Measurements from ENCODE around the gene CCDC88B. TPM values are rescaled to one million over a fixed set of nuclear protein-coding genes. Genes with fewer than 3 reads are reported as not detected.

The CCDC88B gene
- total RNA-seq, 1 donor from 2014 or later = 25.8 TPM

DNA sequence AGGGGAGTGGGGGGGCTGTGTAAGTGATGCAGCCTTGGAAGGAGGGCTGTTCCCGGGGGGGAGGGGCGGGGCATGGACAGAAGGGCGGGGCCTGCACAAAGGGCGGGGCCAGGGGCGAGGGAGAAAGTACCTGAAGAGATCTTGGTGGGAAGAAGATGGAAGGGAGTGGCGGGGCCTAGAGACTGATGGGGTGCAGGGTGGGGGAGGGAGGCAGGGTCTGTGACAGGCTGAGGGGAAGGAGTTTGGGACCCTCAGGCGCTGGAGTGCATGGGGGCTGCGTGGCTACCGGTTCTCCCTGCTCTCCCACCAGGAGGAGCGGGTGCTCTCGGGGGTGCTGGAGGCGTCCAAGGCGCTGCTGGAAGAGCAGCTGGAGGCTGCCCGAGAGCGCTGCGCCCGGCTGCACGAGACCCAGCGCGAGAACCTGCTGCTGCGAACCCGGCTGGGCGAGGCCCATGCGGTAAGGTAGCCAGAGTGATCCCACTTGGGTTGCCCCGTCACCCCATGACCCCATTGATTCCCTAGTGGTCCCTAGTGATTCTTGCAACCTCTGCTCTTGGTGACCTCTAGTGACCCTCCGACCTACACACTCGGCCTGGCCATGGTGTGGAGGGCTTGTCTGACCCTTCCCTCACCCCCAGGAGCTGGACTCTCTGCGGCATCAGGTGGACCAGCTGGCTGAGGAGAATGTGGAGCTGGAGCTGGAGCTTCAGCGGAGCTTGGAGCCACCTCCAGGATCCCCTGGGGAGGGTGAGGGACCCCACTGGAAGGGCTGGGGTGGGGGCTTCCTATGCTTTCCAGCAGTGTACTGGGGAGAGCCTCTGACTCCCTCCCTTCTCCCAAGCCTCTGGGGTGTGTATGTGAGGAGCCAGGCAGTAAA lies 3.1 kb downstream of the CCDC88B start:
- no peak for DNase-seq (ENCODE audit: low spot score)

DNA sequence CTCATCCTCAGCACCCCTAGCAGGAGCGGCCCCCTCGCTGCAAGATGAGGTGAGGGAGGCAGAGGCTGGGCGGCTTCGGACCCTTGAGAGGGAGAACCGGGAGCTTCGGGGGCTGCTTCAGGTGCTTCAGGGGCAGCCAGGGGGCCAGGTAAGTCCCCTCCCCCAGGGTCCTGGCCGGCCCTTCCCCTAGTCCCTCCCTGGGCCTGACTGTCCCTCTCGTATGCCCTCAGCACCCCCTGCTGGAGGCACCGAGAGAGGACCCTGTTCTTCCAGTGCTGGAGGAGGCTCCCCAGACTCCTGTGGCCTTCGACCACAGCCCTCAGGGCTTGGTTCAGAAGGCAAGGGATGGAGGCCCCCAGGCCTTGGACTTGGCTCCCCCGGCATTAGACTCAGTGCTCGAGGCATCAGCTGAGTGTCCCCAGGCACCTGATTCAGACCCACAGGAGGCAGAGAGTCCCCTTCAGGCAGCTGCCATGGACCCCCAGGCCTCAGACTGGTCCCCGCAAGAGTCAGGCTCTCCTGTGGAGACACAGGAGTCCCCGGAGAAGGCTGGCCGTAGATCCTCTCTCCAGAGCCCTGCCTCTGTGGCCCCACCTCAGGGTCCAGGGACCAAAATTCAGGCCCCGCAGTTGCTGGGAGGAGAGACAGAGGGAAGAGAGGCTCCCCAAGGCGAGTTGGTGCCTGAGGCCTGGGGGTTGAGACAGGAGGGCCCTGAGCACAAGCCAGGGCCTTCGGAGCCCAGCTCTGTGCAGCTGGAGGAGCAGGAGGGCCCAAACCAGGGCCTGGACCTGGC lies 4.0 kb downstream of the CCDC88B start:
- no peak for DNase-seq (ENCODE audit: low spot score)

DNA sequence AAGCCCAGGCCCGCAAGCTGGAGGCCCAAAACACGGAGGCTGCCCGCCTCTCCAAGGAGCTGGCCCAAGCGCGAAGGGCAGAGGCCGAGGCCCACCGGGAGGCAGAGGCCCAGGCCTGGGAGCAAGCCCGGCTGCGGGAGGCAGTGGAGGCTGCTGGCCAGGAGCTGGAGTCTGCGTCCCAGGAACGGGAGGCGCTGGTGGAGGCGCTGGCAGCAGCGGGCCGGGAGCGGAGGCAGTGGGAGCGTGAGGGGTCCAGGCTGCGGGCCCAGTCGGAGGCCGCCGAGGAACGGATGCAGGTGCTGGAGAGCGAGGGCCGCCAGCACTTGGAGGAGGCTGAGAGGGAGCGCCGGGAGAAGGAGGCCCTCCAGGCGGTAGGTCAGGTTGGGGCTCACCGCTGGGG lies 4.8 kb downstream of the CCDC88B start:
- no peak for DNase-seq (ENCODE audit: low spot score)

GRCh38 chr11:64347193-64347867 lies 7.3 kb downstream of the CCDC88B start:
- no peak for DNase-seq (ENCODE audit: low spot score)

DNA sequence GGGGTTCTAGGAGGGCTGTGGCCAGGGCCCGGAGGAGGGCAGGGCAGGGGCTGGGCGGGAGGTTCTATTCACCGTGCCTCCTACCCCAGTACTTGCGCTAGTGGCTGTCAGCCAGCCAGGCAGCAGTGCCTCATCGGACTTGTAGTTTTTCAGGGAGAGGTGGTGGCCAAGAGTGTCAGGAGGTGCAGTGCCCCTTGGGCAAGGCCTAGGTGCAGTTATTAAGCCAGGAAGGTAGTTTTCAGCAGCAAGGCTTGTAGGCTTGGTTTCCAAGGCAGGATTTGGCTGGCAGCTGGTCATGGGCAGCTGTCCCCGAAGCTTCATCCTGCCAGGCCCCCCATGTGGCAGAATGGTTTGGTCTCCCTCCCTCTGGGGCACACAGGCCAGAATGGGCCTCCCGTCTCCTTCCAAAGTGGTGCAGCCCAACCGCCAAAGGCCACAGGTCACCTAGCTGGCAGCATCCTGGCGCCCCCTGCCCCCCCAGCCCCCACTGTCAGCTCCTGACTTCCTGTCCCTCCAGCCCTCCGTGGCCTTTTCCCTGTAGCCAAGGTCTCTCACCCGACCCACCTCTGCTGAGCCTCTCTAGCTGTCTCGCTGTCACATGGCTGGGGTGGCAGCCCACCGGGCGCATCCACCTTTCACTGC lies 8.5 kb downstream of the CCDC88B start:
- no peak for DNase-seq (ENCODE audit: low spot score)

- DNase-seq (ENCODE audit: low spot score) = no peak
Observed at GRCh38 chr11:64349025-64349387, 9.0 kb downstream of the CCDC88B start.

GRCh38 chr11:64349404-64349803 lies 9.4 kb downstream of the CCDC88B start:
- no peak for DNase-seq (ENCODE audit: low spot score)

- no peak for DNase-seq (ENCODE audit: low spot score)
Observed at GRCh38 chr11:64351136-64351631, 11.2 kb downstream of the CCDC88B start.

GRCh38 chr11:64352099-64352994 lies 12.3 kb downstream of the CCDC88B start:
- DNase-seq (ENCODE audit: low spot score) = no peak

- no peak for DNase-seq (ENCODE audit: low spot score)
Observed at GRCh38 chr11:64352995-64353714, 13.2 kb downstream of the CCDC88B start.

DNA sequence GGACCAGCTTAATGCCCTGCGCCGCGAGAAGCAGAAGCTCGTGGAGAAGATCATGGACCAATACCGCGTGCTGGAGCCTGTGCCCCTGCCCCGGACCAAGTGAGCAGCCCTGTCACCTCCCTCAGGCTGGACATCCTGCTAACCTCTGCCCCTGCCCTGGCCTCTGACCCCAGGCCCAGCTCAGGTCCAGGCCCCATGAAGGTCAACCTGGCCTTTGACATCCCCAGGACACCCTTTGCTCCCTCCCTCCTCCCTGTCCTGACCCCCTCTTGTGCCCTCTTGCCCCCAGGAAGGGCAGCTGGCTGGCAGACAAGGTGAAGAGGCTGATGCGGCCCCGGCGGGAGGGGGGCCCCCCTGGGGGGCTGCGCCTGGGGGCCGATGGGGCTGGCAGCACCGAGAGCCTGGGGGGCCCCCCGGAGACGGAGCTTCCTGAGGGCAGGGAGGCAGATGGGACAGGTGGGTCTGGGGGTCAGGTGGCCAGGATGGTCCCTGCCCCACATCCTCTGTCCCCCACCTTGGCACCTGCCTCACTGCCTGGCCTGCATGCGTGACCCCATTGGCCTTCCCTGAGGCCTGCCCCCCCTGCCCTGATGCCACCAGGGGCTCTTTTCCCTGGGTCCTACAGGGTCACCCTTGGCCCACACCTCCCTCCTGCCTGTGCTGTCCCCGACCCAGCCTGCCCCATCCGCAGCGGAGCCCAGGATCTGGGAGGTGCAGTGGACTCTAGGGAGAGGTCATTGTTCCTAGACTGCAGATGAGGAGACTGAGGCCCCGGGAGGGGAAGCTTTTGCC lies 13.9 kb downstream of the CCDC88B start:
- DNase-seq (ENCODE audit: low spot score) = no peak

DNA sequence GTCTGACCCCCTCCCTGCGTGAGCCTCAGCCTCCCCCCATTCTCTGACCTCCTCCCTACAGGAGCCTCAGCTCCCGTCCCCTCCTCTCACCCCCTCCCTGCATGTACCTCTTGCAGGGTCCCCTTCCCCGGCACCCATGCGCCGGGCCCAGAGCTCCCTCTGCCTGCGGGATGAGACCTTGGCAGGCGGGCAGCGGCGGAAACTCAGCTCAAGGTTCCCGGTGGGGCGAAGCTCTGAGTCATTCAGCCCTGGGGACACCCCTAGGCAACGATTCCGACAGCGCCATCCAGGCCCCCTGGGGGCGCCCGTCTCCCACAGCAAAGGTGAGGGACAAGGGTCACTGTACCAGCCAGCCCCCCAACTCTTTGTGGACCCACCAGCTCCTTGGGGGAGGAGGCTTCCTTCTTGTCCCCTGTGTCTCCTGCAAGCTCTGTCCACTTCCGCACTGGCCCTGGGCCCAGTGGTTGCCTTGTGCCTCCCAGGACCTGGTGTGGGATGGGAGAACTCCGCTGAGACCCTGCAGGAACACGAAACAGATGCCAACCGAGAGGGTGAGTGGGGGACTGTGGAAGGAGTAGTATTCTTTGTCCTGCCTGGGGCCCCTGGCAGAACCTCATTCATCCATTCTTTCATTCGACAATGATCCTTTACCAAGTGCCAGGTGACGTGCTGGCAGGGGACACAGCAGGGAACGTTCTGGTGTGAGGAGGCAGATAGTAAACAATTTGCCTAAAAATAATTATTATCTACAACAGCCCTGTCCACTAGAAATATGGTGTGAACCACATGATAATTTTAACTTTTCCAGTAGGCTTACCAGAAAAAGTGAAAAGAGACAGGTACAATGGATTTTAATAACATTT lies 15.3 kb downstream of the CCDC88B start:
- peak; percentile 72 for DNase-seq (ENCODE audit: low spot score)

DNA sequence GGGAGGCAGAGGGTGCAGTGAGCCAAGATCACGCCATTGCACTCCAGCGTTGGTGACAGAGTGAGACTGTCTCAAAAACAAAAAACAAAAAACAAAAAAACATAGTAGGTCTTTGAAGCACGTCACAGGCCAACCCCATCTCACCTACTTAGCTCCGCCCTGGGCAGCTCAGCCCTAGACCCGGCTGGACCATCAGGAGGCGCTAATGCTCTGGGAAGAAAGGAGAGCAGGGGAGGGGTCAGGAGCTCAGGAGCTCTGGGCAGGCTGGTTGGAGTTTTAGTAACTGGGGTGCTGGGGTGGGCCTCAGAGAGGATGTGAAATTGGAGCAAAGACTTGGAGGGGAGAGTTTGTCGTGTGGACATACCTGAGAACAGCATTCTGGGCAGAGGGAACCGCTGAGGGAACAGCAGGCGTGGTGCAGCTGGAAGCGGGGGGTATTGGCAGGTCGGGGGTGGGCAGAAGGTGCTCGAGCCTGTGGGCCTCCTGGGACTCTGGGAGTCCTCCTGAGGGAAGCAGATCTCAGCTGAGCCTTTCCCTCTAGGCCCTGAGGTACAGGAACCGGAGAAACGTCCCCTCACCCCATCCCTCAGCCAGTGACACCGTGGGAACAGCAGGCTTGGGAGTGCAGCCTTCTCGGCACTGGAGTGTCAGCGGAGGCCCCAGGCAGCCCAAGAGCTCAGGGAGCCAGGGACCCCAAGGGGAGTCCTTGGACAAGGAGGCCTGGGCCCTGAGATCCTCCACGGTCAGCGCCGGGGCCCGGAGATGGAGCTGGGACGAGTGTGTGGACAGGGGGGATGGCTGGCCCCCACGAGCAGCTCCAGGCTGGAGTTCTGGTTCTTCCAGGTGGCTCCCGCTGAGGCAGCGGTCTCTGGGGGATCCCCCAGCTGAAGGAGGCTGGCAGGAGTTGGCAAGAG lies 16.8 kb downstream of the CCDC88B start:
- no peak for DNase-seq (ENCODE audit: low spot score)

GRCh38 chr11:64357446-64357845 lies 17.4 kb downstream of the CCDC88B start:
- no peak for DNase-seq (ENCODE audit: low spot score)

- no peak for DNase-seq (ENCODE audit: low spot score)
Observed at GRCh38 chr11:64357904-64358535, 18.0 kb downstream of the CCDC88B start.

DNA sequence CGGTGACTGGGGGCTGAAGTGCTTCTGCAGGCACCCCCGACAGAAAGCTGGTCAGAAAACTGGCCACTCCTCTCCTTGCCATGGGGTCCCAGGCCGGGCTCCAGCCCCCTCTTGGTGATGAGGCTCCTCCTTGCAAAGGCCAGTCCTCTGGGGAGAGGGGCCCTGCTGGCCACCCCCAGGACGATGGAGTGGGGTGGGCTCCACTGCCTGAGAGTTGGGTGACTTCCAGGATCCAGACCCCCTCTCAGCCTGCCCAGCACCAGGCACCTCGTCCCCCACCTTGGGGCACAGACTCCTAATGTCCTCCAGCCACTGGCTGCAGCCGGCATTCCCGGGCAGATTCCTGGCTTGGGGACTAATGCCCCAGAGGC lies 18.5 kb downstream of the CCDC88B start:
- DNase-seq (ENCODE audit: low spot score) = no peak

Measured in mucosa of gallbladder (tissue), 1 donor.